ENCODE results near the gene HNRNPLL.

Gene HNRNPLL

DNA sequence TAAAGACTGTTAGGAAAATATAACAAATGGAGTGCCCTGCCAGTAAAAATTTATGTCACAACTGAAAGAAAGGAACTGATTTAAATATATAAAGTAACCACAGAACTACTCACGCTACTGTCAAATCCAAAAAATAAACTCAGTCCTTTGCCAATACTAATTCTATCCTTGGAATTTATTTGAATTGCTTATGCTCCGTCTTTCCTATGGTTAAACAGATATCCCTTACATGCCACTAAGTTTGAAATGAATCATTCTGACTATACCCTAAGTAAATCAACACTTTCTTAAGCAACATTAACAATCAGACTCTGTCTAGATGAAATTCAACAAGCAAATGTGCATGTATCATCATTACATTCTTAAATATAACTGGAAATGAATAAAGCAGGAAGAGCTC lies 9.8 kb downstream of the HNRNPLL start:
- DNase-seq (ENCODE audit: low spot score) = no peak

GRCh38 chr2:38591152-38591551 lies 11.6 kb downstream of the HNRNPLL start:
- no peak for DNase-seq (ENCODE audit: low spot score)

DNA sequence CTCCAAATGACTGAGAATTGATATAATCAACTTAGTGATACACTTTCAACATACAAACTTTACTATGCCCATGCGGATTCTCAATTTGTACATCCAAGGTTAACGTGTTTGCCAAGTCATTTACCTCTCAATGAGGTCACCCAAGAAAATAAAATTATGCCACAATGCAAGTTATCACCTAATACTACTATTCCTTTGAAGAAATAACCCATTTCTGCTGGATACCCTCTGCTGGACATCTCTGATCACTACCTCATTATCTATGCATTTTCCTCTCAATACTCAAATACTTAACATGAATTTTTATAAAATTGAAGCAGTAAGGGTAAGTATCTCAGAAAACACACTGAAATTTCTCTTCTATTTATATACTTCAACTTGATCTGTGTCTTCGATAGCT lies 12.7 kb downstream of the HNRNPLL start:
- DNase-seq (ENCODE audit: low spot score) = no peak

DNA sequence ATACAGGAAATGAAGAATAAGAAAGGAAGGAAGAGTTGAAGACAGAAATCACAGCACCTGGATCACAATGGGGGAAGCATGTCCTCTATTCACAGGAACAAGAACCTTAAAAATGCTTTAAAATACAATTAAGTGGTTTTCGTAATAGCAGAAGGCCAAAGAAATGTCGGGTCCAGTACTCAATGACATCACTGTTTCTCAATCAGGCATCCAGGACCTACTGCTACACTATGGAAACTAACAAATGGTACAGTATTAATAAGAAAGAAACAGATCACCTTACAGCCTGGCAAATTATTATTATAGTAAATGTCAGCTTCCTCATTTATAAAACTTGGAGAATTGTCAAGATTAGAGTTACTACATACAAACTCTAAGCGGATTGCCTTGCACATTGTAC lies 15.8 kb downstream of the HNRNPLL start:
- DNase-seq (ENCODE audit: low spot score) = no peak

GRCh38 chr2:38584881-38585280 lies 17.8 kb downstream of the HNRNPLL start:
- no peak for DNase-seq (ENCODE audit: low spot score)

- no peak for DNase-seq (ENCODE audit: low spot score)
Observed at GRCh38 chr2:38583994-38584393, 18.7 kb downstream of the HNRNPLL start.

GRCh38 chr2:38583524-38583923 lies 19.2 kb downstream of the HNRNPLL start:
- no peak for DNase-seq (ENCODE audit: low spot score)

GRCh38 chr2:38581193-38582147 lies 21.3 kb downstream of the HNRNPLL start:
- peak; percentile 83 for DNase-seq (ENCODE audit: low spot score)

DNA sequence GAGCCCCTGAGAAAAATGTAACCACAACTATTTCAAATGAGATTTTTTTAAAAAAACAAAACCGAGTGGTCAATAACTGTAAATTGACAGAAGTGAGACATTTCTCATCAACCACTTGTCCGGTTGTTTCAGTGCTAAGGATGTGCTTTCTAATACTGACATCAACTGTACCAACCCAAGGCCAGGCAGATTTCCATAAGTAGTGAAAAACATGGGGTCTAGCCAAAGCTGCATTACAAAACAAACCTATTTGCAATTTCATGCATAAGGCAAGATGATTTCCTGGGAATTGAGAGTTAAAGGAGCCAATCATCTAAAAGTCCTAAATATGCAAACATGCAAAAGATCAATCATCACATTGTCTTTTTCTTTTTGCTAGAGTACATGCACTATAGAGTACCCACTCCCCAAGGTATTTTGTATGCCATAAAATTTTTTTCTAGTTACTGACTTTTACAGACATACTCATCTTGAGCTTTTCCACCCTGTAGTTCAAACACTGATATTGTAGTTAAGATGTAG lies 22.6 kb downstream of the HNRNPLL start:
- no peak for DNase-seq (ENCODE audit: low spot score)

- DNase-seq (ENCODE audit: low spot score) = no peak
Observed at GRCh38 chr2:38578832-38579231, 23.9 kb downstream of the HNRNPLL start.

DNA sequence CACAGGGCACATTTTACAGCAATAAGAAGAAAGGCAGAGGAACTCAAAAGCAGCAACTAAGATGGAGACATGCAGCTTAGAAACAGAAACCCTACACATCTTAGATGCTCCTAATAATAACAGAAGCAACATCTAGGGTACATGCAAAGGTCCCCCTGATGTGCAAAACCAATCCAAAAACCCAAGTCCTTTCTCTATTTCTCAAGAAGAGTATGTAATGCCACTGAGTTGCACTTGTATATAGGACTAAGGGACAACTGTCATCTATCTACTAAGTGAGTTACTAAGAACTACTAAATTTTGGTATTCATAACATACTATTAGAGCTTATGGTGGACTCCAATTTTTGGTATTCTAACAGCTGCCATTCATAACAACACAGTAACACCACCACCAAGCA lies 28.4 kb downstream of the HNRNPLL start:
- no peak for DNase-seq (ENCODE audit: low spot score)

DNA sequence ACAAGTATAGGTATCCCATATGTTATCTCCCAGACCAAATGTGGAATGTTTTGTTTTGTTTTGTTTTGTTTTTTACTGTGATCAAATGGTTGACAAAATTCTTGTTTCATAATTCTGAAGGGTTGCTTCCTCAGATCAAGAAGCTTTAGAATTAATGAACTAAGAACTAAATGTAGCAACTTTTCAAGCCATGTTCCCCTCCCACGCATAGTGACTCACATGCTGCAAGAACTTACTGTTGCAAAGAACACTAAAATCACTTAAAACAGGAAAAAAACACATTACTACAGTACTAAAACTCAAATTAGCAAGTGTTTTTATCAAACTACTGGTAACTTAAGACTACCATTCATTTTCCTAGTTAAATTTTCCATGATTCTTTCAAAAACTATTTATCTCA lies 30.6 kb downstream of the HNRNPLL start:
- no peak for DNase-seq (ENCODE audit: low spot score)

DNA sequence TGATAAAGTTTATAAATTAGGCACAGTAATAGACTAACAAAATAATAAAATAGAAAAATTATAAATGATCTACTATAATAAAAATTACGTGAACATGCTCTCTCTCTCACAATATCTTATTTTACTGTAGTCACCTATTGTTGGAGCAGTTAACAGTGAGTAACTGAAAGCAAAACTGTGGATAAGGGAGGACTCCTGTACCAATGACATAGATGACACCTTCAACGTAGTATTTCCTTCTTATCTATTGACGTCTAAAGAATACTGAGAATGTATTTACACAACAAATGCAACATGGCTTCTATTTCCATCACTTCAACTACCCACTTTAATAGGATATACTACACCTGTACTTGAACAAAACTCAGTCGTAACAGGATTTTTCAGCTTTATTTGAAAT lies 31.5 kb downstream of the HNRNPLL start:
- no peak for DNase-seq (ENCODE audit: low spot score)

GRCh38 chr2:38568724-38569436 lies 33.8 kb downstream of the HNRNPLL start:
- DNase-seq (ENCODE audit: low spot score) = no peak

- DNase-seq (ENCODE audit: low spot score) = no peak
Observed at GRCh38 chr2:38565333-38565732, 37.4 kb downstream of the HNRNPLL start.

DNA sequence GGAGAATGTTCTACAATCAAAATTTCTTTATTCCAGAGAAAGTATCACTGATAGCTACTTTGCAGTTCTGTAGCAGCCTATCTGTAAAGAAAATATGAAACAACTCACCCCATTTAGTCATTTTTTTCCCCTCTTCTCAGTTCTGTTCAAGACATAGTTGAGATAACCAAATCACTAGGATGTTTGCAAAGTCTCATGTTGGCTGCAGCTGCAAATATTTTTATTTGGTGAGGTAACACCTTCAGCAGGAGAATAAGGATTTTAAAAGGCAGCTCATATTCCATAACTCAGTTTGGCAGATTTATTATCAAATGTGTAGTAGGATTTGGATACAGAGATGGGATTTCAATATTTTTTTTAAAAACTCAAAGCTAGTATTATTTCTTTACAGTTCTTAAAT lies 41.0 kb downstream of the HNRNPLL start:
- DNase-seq (ENCODE audit: low spot score) = no peak

DNA sequence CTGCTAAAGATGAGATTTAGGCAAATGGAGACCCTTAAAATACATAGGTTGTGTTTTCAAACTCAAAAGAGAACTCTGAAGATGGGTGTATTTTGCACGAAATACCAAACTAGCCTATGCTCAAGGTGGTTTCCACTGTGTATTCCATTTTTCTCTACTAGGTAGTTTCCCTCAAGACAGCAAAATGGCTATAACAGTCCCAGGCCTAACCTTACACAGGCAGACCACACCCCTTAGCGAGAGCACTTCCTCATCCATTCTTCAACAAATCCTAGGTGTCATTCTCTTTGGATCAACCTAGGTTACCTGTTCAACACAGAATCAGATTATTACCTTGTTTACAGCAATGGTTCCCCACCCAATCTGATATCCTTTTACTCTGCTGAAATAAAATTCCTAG lies 42.6 kb downstream of the HNRNPLL start:
- DNase-seq (ENCODE audit: low spot score) = no peak

GRCh38 chr2:38557981-38558380 lies 44.7 kb downstream of the HNRNPLL start:
- no peak for DNase-seq (ENCODE audit: low spot score)

- DNase-seq (ENCODE audit: low spot score) = no peak
Observed at GRCh38 chr2:38557217-38557616, 45.5 kb downstream of the HNRNPLL start.

GRCh38 chr2:38556006-38556801 lies 46.5 kb downstream of the HNRNPLL start:
- no peak for DNase-seq (ENCODE audit: low spot score)

DNA sequence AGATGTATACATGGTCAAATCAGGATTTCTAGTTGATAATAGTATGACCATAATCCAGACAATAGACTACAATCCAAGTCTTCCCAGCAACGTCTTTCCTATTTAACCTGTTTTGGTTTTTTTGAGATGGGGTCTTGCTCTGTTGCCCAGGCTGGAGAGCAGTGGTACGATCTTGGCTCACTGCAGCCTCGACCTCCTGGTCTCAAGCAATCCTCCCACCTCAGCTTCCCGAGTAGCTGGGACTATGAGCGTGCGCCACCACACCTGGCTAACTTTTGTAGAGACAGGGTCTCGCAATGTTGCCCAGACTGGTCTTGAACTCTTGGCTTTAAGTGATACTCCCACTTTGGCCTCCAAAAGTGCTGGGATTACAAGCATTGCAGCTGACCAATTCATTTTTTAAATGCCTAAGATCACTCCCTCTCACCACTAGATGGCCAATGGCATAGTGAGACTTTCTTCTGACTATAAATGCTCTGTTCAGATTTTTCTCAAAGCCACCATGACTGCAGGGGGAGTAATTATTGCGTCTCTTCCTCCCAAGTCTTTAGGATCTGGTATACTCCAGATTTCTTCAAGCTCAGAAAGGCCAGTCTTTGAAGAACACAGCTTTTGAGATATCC lies 47.6 kb downstream of the HNRNPLL start:
- DNase-seq (ENCODE audit: low spot score) = no peak

- no peak for DNase-seq (ENCODE audit: low spot score)
Observed at GRCh38 chr2:38553554-38553953, 49.2 kb downstream of the HNRNPLL start.

All from globus pallidus (tissue), 1 donor.